ENCODE results near the gene YPEL4.
A peak's percentile ranks its signal among the peaks of the same experiment; 100 is the strongest.

Gene YPEL4

GRCh38 chr11:57597916-57598830 is 51.5 kb downstream of the YPEL4 start:
- Mint-ChIP-seq H3K4me1 (no peaks in the 10 kb centered on the region), H3K4me3 (no peak overlapping the region), H3K27ac (no peak overlapping the region), H3K36me3 (no peaks in the 10 kb centered on the region), H3K27me3 (peaks cover 81% of the 10 kb centered on the region), H3K9me3 (no peaks in the 10 kb centered on the region)
- ATAC-seq: peak; percentile 49

DNA sequence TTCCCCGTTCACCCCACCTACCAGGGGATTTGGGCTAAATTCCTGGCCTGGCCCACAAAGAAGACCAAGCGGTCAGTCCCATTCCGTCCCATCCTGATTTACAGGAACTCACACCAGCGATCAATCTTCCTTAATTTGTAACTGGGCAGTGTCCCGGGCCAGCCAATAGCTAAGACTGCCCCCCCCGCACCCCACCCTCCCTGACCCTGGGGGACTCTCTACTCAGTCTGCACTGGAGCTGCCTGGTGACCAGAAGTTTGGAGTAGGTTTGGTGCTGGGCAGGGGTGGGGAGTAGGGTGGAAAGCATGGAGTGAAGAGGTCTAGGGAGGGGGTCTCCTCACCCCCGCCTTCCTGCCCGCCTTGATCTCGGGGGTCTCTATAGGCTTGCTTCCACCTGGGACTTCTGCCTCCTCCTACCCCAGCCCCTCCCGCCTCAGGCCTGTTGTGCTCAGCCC is 52.2 kb downstream of the YPEL4 start, which contains the start of gene SERPING1:
TSS of gene SERPING1 (plus strand) at position 225 of the 455 bp plus-strand sequence. CDS start 586 bp downstream, outside the sequence.
- no peaks in the 10 kb centered on the region for H3K4me1 Mint-ChIP-seq
- no peaks in the 10 kb centered on the region for H3K36me3 Mint-ChIP-seq
- ATAC-seq: peak; percentile 28
- H3K27me3 Mint-ChIP-seq: peaks cover 87% of the 10 kb centered on the region
- H3K27ac Mint-ChIP-seq: no peak within 1 kb of the TSS
- H3K9me3 Mint-ChIP-seq: no peaks in the 10 kb centered on the region
- H3K4me3 Mint-ChIP-seq: no peak within 1 kb of the TSS

DNA sequence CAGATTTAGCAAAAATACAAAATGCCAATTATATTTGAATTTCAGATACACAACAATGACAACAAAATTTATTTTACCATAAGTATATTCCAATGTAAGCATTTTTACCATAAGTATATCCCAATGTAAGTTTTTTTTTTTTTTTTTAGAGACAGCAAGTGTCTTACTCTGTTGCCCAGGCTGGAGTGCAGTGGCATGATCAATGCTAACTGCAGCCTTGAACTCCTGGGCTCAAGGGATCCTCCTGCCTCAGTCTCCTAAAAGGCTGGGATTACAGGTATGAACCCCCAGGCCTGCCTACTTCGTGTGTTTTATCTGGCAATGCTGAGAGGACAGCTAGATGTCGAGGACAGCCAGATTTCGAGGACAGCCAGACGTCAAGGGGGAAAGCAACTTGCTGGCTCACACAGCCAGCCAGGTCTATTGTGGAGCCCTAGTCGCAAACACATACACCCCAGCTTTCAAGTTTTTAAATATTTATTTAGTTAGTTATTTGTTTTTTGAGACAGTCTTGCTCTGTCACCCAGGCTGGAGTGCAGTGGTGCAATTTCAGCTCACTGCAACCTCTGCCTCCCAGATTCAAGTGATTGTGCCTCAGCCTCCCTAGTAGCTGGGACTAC is 53.3 kb downstream of the YPEL4 start:
- Mint-ChIP-seq H3K4me3 (no peak overlapping the region), H3K4me1 (no peaks in the 10 kb centered on the region), H3K36me3 (no peaks in the 10 kb centered on the region), H3K27me3 (peaks cover 87% of the 10 kb centered on the region), H3K27ac (no peak overlapping the region), H3K9me3 (no peaks in the 10 kb centered on the region)
- no peak for ATAC-seq
